Mesenteric fat pad (tissue), 1 donor: ENCODE data around the gene ASB16. TPM values are rescaled to one million over a fixed set of nuclear protein-coding genes. Genes with fewer than 3 reads are reported as not detected.
"Not testable (repeated sequence)": the region's sequence is repeated elsewhere in the genome, so short reads cannot be mapped to it uniquely, and the experiment has no call there.

Source experiments
- DNase-seq: peaks from one replicate; pipeline ENCODE4 v3.0.0-alpha.2; 2020; ENCODE audit warnings: low spot score
- long read RNA-seq: library from polyadenylated mRNA; unstranded; transcript quantifications from one replicate; pipeline ENCODE4 v2.0.0, GENCODE V29; 2020
- total RNA-seq: library from RNA; stranded (reverse); fragmentation: NEBNext Ultra II Directional; extraction: Animal tissue kit (Norgen Biotek cat#: 25700); gene quantifications from one replicate; pipeline ENCODE4 v1.2.1, GENCODE V29; 2021
- donor health status: DM: yes; HTN: yes; CAD: no.

ASB16 gene, protein sequence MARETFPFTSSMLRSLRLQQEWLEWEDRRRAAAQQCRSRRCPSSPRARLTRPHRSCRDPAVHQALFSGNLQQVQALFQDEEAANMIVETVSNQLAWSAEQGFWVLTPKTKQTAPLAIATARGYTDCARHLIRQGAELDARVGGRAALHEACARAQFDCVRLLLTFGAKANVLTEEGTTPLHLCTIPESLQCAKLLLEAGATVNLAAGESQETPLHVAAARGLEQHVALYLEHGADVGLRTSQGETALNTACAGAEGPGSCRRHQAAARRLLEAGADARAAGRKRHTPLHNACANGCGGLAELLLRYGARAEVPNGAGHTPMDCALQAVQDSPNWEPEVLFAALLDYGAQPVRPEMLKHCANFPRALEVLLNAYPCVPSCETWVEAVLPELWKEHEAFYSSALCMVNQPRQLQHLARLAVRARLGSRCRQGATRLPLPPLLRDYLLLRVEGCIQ
- total RNA-seq, result not detected
- long read RNA-seq, partial matches to known transcripts, result 0 of 16 reads
- long read RNA-seq, other reads (novel, unspliced or antisense), result 16 of 16 reads

DNA sequence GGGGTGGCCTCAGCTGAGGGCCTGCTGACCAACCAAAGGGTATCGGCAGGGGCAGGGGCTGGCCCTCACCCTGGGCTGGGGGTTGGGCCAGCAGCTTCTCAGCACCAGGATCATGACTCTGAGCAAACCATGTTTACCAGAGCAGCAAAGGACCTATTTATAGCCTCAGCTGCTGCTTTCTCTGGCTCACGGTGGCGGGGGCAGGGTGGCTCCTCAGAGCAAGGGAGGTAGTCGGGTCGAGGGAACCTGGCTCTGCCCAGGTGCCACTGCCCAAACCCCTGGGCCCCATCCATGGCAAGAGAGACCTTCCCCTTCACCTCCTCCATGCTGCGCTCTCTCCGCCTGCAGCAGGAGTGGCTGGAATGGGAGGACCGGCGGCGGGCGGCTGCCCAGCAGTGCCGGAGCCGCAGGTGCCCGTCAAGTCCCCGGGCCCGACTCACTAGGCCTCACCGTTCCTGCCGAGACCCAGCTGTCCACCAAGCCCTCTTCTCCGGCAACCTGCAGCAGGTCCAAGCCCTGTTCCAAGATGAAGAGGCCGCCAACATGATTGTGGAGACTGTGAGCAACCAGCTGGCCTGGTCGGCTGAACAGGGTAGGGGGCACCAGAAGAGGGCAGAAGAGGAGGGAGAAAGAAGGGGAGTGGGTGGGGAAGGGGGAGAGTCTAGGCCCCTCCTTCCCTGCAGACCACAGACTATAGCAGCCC, at the start of gene ASB16:
ASB16 (plus strand) TSS at position 206 of the 703 bp plus-strand sequence; CDS start at position 292, 86 bp downstream.
- no peak for DNase-seq

DNA sequence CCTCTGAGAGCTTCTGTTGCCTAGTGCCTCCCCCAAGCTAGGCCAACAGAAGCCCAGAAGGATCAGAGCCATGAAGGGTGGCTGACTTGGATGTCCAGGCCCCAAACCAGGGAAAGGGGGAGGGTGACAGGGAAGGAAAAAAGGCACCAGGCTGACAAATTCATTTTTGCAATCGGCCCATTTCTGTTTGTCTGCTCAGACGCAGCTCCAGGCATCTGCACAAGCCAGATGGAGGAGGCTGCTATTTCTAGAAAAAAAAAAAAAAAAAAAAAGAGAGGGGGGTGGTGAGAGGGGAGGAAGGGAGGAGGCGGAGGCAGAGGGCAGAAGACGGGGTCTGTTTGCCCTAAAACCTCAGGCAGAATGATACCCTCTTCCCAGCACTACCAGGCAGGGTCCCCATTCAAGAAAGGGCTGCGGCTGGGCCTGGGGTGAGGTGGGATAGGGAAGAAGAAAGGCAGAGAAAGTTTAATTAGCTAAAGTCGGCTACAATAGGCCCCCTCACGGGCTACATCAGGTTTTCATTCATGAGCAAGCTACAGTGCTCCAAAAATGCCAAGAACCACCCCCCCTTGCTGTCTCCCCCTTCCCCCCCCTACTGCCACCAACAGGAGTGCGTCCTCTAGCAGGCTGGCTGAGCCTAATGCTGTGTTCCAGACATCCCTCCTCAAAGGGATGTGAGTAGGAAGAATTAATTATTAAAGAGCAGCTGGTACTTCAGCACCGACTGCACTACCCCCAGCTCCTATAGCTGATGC, 49.5 kb upstream of the ASB16 start:
- no peak for DNase-seq

DNA sequence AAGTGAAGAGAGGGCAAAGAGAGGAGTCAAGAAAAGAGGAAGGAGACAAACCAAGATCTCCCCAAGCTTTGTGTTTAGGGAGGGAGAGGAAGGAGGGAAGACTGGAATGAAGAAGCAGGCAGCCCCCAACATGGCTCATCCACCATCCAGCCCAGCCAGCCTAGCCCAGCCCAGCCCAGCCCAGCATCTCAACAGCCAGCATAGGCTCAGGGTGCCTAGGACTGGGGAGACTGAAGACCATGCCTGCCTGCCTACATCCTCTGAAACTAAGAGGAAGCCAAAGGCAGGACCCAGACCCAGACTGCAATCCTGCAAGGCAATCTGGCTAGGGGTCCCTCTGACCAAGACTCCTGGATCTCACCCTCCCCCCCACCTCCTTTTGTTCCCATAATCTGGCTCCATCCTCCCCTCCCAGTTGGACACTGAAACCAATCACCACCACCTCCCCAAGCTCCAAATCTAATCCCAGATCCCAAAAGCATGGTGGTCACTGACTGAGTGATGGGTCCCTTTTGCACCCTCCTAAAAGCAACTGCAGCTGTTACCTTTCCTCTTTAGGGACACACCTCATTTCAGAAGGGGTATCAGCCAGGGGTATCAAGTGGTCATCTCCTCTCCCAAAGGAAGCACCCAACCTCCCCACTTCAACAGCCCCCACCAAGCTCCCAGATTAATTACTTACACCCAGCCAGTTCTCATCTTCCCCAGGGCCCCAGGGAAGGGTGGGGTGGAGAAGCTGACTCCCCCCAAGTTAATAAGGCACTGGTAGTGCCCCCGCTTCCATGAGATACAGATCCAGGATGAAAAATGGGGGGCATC, 48.3 kb upstream of the ASB16 start:
- DNase-seq, result no peak

DNA sequence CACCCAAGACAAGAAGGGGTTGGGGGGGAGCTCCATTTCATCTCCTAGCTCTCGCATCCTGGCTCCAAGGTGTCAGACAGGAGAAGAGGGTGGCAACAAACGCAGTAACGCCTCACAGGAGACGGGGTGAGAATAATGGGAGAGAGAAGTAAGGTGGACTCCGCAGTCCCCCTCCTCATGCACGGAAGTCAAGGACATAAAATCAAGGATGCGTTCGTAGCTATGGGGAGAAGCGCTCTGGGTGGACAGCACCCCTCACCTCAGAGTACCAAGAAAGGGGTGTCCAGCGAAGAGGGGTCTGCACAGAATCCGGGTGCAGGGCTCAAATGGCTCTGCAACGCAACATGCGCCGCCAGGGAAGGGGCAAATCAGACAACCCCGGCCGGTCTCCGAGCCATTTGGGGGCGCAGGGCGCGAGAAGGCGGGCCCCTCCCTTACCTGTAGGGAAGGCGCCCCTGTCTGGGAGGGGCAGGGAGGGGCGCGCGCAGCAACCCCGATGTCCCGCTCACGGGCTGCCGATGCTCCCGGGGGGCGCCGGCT, 47.6 kb upstream of the ASB16 start:
- no peak for DNase-seq

DNA sequence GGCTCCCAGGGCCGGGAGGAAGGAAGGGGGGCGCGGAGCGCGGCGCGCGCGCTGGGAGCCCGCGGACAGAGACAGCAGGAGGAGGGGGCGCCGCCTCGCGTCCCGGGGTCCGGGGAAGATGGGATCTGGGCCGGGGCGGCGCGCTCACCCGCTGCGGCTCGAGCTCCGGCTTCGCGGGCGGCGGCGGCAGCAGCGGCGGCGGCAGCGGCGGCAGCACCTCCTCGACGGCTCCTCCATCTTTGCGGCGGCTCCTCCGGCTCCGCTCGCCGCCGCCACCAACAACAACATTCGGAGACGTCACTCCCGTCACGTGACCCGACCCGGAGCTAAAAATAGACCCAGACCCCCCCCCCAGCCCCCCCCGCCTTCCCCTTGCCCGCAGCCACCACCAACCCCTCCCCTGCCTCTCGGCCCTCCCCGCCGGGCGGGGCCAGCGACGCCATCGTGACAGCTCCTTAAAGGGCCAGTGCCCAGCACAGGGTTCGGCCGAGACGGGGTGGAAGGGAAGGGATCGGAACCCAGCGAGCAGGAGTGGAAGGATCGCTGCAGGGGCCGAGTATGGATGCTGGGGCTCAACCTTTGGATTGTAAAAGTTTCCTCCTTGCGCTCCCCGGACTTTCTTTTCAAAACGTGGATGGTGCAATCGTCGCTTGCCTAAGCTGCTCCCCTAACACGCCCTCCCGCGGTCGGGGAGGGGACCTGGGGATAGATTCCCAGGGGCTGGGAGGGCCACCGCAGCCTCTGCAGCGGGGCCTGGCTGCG, 47.0 kb upstream of the ASB16 start, which contains the start of gene HDAC5:
HDAC5 (minus strand) TSS at position 286 of the 762 bp plus-strand sequence. CDS start 6,126 bp downstream, outside the sequence.
- DNase-seq, result peak; percentile 98

DNA sequence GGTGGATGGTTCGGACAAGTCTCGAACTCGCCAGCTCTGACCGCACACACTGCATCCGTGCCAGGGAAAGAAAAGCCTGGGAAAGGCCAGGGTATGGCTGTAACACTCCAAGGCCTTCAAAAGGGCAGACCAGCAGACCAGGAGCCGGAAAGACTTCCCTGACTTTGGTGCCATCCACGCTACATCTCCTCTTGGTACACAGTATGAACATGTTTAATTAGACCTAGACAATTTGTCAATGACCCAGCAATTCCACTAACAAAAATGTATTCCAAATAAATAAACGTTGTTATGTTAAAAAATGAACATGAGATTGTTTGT, 46.4 kb upstream of the ASB16 start:
- no peak for DNase-seq

DNA sequence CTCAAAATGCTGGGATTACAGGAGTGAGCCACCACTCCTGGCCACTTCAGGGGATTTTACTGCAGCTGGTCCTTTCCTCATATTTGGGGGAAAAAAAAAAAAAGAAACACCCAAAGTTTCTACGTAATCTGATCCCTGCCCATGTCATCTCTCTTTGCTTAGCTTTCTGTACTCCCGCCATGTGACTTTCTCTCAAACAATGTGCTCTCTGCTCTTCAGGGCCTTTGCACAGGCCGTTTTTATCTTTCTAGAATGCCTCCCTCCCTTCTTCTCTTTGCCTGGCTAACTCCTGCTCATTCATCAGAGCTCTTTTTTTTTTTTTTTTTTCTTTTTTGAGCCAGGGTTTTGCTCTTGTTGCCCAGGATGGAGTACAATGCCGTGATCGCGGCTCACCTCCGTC, 42.1 kb upstream of the ASB16 start:
- DNase-seq, result no peak

DNA sequence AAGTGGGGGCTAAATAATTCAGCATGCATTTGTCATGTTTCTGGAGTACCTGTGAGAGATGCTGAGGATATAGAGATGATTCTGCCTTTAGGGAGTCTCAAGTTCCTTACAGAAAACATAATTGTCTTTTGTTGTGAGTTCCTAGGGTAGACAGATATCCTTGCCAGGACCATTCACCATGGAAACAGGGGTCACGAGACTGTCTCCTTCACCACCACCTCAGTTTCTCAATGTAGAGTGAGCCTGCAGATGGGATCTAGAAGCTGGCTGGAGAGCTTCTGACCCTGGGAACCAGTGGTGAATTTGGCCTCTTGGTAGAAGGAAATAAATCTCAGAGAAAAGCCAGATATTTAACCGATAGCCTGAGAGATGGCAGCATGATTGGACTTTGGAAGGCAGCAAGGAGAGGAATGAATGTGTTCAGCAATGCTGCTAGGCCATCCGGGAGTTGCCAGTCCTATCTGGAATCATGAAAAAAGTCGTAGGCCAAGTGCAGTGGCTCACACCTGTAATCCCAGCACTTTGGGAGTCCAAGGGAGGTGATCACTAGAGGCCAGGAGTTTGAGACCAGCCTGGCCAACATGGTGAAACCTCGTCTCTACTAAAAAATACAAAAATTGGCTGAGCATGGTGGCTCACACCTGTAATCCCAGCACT, 39.7 kb upstream of the ASB16 start:
- DNase-seq, result no peak

DNA sequence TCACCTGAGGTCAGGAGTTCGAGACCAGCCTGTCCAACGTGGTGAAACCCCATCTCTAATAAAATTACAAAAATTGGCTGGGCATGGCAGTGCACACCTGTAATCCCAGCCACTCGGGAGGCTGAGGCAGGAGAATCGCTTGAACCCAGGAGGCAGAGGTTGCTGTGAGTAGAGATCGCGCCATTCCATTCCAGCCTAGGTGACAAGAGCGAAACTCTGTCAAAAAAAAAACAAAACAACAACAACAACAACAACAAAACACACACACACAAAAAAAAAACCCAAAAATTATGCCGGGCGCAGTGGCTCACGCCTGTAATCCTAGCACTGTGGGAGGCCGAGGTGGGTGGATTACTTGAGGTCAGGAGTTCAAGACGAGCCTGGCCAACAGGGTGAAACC, 39.1 kb upstream of the ASB16 start:
- DNase-seq, result not testable (repeated sequence)

DNA sequence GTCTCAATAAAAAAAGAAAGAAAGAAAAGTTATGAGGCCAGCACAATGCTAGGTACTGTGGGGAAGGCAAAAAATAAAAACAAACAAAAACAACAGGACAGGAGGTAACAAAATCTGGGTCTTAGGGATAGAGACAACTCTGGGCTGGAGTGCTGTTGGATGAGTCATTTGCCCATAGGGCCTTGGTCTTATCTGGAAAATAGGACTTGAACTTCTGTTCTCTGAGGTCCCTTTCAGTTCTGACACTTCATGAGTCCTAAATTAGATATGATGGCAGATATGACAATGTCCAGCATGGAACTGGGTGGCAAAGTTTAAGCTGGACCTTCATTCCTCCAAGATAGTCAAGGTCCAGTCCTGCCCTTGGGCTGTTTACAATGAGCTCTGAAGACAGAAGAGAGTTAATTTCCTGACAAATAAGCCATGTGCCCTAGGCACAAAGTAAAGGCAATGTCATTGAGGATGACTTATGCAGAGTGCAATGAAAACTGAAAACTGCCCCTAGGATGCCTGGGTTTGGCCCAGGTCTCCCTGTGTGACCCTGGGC, 38.2 kb upstream of the ASB16 start:
- DNase-seq, result no peak

DNA sequence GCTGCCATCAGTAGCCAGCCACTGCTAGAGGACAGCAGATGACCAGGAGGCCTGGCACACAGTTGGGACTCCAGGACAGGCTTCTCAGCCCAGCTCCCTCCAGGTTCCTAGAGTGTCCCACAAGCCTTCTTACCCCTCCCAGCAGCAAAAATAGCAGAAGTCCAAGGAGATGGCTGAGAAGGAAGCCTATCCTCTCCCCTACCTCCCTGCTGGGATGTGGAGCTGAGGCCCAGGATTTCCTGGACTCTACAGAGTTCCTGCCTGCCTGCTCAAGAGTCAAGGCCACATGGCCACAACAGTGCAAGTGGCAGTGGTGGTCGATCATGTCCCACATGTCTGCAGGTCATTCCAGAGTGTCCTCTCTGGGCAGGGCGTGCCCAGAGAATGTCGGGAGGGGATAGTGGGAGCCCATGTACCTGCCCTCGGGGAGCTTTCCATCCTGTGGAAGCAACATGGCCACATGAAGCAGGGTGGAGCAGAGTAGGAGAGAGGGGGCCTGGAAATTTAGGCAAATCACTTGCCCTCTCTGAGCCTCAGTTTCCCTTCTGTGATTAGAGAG, 36.5 kb upstream of the ASB16 start:
- no peak for DNase-seq

DNA sequence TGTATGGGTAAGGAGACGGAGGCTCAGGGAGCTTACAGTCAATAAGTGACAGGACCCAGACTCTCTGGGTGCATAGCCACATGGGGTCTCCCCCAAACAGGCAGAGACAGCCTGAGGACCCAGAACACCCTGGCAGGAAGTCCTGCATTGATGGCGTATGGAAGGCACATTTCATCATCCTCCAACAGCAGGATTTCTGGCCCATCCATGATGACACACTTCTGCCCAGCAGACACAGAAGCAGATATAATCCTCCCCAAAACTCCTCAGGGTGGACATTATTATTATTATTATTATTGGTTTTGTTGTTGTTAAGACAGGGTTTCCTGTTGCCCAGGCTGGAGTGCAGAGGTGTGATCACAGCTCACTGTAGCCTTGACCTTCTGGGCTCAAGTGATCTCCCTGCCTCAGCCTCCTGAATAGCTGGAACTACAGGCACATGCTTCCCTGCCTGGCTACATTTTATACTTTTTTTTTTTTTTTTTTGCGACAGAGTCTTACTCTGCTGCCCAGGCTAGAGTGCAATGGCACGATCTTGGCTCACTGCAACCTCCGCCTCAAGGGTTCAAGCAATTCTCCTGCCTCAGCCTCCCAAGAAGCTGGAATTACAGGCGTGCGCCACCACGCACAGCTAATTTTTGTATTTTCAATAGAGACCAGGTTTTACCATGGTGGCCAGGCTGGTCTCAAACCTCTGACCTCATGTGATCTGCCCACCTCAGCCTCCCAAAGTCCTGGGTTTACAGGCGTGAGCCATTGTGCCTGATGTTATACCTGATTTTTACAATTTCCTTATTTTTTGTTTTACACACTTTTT, 35.5 kb upstream of the ASB16 start:
- DNase-seq, result no peak

DNA sequence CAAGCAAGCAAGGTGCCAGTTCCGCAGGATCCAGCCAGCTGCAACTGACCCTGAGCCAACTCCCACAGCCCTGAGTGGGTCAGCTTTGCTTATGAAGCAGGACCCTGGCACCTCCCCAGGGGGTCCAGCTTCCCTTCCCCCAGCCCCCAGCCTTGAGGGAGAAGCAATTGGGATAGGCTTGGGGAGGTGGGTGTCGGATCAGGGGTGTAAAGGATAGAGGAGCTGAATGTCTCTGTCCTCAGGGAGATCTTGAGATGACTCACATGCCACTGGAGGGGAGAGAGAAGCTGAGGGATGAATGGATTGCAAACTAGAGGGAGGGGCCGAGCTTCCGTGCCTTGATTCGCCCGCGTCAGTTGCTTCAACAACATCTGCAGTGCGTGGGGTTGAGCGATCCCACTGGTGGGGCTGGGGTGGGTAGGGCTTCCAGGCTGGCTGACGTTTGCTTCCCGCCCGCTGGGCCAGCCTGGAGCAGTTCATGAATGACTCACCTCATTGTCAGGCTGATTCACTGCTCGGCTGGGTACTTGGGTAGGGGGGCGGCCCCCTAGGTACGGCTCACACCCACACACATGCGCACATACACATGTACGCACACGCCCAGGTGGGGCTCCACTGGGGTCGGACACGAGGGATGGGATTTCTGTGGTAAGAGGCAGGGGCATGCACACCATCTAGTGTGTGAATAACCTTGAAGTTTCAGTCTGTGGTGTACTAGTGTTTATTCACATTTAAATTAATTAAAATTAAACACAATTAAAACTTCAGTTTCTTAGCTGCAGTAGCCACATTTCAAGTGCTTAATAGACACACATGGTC, 32.4 kb upstream of the ASB16 start:
- peak; percentile 92 for DNase-seq

DNA sequence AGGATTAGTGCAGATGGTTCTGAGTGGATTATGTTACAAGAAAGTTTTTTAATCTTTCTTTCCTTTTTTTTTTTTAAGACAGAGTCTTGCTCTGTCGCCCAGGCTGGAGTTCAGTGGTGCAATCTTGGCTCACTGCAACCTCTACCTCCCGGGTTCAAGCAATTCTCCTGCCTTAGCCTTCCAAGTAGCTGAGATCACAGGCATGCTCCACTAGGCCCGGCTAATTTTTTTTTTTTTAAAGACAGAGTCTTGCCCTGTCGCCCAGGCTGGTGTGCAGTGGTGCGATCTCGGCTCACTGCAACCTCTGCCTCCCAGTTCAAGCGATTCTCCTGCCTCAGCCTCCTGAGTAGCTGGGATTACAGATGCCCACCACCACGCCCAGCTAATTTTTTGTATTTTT, 26.6 kb upstream of the ASB16 start:
- DNase-seq, result not testable (repeated sequence)

DNA sequence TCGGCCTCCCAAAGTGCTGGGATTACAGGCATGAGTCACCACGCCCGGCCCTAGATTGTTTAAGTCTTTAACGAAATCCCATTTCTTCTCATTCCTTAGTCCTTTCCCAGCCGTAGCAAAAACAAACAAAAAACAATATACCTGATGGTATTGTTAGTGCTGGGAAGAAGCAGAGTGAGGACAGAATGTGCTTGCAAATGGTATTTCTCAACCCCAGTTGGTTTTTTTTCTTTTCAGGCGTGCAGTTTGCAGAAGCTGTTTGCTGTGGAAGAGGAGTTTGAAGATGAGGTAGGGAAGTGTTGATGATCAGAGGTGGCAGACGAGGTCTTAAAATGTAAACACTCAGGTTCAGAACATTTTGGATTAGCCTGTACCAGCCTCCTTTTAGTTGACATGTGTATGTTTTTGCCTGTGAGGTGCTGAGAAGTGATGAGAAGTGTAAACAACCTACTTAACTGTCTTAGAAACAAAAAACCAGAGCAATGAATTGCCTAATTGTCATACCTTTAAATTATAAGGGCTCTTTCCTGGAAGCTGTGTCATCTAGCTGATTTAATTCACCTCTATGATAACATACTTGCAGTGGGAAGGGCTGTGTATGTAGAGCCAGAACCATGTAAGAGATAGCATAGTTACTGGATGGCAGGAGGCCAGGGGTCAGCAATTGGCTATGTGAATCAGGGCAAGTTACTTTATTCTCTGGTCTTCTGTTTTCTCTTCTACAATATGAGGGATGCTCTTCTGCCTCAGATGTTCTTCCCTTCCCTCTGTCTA, 25.4 kb upstream of the ASB16 start:
- no peak for DNase-seq
